ENCODE results near the gene PLEKHH1. TPM values are rescaled to one million over a fixed set of nuclear protein-coding genes. Genes with fewer than 3 reads are reported as not detected.

PLEKHH1 gene
- total RNA-seq, 1 donor from 2014 or later = 40.0 TPM

- Mint-ChIP-seq H3K27ac (ENCODE audit: unreplicated experiment) (peak overlapping the region; percentile 79), H3K27me3 (ENCODE audit: low read depth) (peaks cover 22% of the 10 kb centered on the region), H3K36me3 (ENCODE audit: low read depth) (no peaks in the 10 kb centered on the region), H3K4me1 (peaks cover 42% of the 10 kb centered on the region), H3K9me3 (no peaks in the 10 kb centered on the region), H3K4me3 (peak overlapping the region; percentile 45)
- TF ChIP-seq, protein P1, sequence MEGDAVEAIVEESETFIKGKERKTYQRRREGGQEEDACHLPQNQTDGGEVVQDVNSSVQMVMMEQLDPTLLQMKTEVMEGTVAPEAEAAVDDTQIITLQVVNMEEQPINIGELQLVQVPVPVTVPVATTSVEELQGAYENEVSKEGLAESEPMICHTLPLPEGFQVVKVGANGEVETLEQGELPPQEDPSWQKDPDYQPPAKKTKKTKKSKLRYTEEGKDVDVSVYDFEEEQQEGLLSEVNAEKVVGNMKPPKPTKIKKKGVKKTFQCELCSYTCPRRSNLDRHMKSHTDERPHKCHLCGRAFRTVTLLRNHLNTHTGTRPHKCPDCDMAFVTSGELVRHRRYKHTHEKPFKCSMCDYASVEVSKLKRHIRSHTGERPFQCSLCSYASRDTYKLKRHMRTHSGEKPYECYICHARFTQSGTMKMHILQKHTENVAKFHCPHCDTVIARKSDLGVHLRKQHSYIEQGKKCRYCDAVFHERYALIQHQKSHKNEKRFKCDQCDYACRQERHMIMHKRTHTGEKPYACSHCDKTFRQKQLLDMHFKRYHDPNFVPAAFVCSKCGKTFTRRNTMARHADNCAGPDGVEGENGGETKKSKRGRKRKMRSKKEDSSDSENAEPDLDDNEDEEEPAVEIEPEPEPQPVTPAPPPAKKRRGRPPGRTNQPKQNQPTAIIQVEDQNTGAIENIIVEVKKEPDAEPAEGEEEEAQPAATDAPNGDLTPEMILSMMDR (conservative IDR thresholded peaks at IDR 0.05) = no peak
- no peak for DNase-seq (ENCODE audit: low read depth, low spot score)
Measured at GRCh38 chr14:67510836-67511235, 22.3 kb upstream of the PLEKHH1 start.

DNA sequence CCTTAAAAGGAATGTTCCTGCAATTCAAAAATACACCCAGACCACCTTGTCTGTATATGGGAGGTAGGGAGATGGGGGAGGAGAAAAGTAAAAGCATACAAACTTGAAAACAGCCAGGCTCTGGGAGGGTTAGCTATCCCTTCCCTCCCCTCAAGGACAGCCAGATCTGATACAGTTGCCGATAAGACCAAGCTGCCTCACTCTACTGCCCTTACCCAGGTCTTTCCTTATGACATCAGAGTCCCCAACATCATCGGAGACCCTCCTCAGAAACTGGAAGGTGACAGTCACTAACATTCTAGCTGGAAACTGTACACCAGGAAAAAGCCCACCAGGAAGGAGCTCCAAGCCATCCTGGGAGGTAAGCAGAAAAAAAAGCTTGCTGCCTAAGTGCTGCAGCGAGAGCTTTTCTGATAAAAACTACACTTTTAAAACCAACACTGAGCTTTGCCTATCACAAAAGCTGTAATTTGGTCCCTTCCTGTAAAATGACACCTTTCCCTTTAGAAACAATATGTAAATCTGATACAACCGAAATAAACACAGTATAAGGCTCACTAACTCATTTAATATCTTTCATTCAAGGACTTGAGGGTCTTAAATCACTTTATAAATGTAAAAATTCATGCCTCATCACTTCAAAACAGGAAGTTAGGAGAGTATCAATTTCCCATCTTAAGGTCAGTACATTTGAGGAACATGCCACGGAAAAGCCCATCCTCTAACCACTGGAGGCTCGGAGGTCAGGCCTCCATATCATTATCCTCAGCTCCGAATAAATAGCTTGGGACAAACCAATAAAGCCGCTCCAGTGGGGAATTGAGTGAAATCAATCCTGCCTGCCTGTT, 20.4 kb upstream of the PLEKHH1 start:
- DNase-seq (ENCODE audit: low read depth, low spot score) = no peak
- TF ChIP-seq, protein P1 (conservative IDR thresholded peaks at IDR 0.05) = no peak
- no peak overlapping the region for H3K27ac Mint-ChIP-seq (ENCODE audit: unreplicated experiment)
- peak overlapping the region; percentile 84 for H3K4me3 Mint-ChIP-seq
- no peaks in the 10 kb centered on the region for H3K9me3 Mint-ChIP-seq
- no peaks in the 10 kb centered on the region for H3K36me3 Mint-ChIP-seq (ENCODE audit: low read depth)
- peaks cover 51% of the 10 kb centered on the region for H3K4me1 Mint-ChIP-seq
- peaks cover 41% of the 10 kb centered on the region for H3K27me3 Mint-ChIP-seq (ENCODE audit: low read depth)

- TF ChIP-seq, protein P1 (conservative IDR thresholded peaks at IDR 0.05) = no peak
- no peak overlapping the region for H3K27ac Mint-ChIP-seq (ENCODE audit: unreplicated experiment)
- H3K4me1 Mint-ChIP-seq = peaks cover 51% of the 10 kb centered on the region
- H3K9me3 Mint-ChIP-seq = no peaks in the 10 kb centered on the region
- no peaks in the 10 kb centered on the region for H3K36me3 Mint-ChIP-seq (ENCODE audit: low read depth)
- peaks cover 51% of the 10 kb centered on the region for H3K27me3 Mint-ChIP-seq (ENCODE audit: low read depth)
- H3K4me3 Mint-ChIP-seq = peak overlapping the region; percentile 84
- no peak for DNase-seq (ENCODE audit: low read depth, low spot score)
Measured at GRCh38 chr14:67513631-67514108, 19.4 kb upstream of the PLEKHH1 start.

GRCh38 chr14:67514203-67514607, 18.9 kb upstream of the PLEKHH1 start:
- DNase-seq (ENCODE audit: low read depth, low spot score) = no peak
- H3K27me3 Mint-ChIP-seq (ENCODE audit: low read depth) = peaks cover 56% of the 10 kb centered on the region

DNA sequence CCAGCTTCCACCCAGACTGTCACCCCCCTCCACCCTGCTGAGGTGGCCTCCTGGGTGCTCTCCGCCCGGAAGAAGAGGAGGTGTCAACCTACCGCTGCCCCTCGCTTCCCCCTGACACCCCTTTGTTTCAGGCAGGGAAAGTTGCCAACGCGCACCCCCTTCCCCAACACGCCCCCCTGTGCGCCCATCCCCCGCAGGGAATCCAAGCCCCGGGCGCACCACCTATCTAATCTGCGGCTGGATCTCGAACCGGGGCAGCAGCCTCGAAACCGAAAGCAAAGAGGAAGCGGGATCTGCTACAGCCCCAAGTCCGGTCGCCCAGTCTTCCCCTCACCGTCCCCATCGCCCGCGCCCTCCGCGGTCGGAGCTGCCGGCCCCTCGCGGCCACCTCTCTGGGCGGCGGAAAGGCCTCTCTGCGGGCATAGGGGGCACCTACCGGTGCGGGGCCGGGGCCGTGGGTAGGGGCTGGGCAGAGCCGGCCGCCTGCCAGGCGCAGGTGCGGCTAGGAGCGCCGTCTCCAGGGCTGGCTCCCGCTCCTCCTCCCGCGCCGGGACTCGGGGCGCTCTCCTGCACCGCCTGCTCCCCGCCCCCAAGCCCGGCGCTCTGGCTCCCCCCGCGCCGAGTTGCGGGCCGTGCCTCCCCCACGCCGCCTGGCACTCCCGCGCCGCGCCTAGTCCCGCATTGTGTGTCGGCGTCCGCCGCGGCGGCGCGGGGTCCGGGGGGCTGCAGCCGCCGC, 18.3 kb upstream of the PLEKHH1 start:
- Mint-ChIP-seq H3K4me3 (peak overlapping the region; percentile 79), H3K27ac (ENCODE audit: unreplicated experiment) (no peak overlapping the region), H3K36me3 (ENCODE audit: low read depth) (no peaks in the 10 kb centered on the region), H3K9me3 (no peaks in the 10 kb centered on the region), H3K4me1 (peaks cover 48% of the 10 kb centered on the region), H3K27me3 (ENCODE audit: low read depth) (peaks cover 59% of the 10 kb centered on the region)
- TF ChIP-seq, protein P1 (conservative IDR thresholded peaks at IDR 0.05) = no peak
- peak; percentile 27 for DNase-seq (ENCODE audit: low read depth, low spot score)

More at GRCh38 chr14:67514203-67514607, 18.9 kb upstream of the PLEKHH1 start:
- Mint-ChIP-seq H3K4me3 (peak overlapping the region; percentile 84), H3K9me3 (no peaks in the 10 kb centered on the region), H3K27ac (ENCODE audit: unreplicated experiment) (no peak overlapping the region), H3K4me1 (peaks cover 48% of the 10 kb centered on the region), H3K36me3 (ENCODE audit: low read depth) (no peaks in the 10 kb centered on the region)
- TF ChIP-seq, protein P1 (conservative IDR thresholded peaks at IDR 0.05) = no peak
